Thoracic aorta (tissue), 2 donors: ENCODE measurements around the gene NCOA6. TPM values are rescaled to one million over a fixed set of nuclear protein-coding genes. Genes with fewer than 3 reads are reported as not detected.

Source experiments
- ATAC-seq: fragments of 150-250 bp; one replicate; pipeline ENCODE4 v1.8.0; 2017; ENCODE audit warnings: low read depth; ENCODE audit not compliant: insufficient number of reproducible peaks, low FRiP score
- DNase-seq: peaks from one replicate; pipeline ENCODE4 v3.0.0-alpha.2; 2020; ENCODE audit warnings: low spot score
- H3K27ac ChIP-seq, 2 donors: fragments of 200-600 bp; sonication (generic); 1 replicate in 1 of 2; 2 replicates in 1 of 2; pipeline ENCODE4 v1.5.1; 2016; ENCODE audit warnings: mild to moderate bottlenecking in 2 of 2, moderate library complexity in 2 of 2
- H3K27me3 ChIP-seq: fragments of 200-600 bp; sonication (generic); replicated peaks from 2 replicates; pipeline ENCODE4 v1.6.0; 2016; ENCODE audit warnings: mild to moderate bottlenecking; ENCODE audit not compliant: insufficient read depth
- H3K36me3 ChIP-seq: fragments of 200-600 bp; sonication (generic); one replicate; pipeline ENCODE4 v1.5.1; 2016
- H3K4me1 ChIP-seq, 2 donors: fragments of 200-600 bp; sonication (generic); 1 replicate in 1 of 2; 2 replicates in 1 of 2; pipeline versions ENCODE4 v1.5.1 to v1.6.0; 2016; ENCODE audit warnings: low read depth in 2 of 2, mild to moderate bottlenecking in 1 of 2; ENCODE audit not compliant: control insufficient read depth in 1 of 2
- H3K4me3 ChIP-seq: fragments of 200-600 bp; sonication (generic); 2 replicates; pipeline ENCODE4 v1.5.1; 2016; ENCODE audit warnings: mild to moderate bottlenecking
- H3K9me3 ChIP-seq: fragments of 200-600 bp; sonication (generic); 2 replicates; pipeline ENCODE4 v1.5.1; 2016
- total RNA-seq, 2 donors: library from RNA; depleted of rRNA; stranded (reverse); fragments of >200 nt; gene quantifications; one replicate each; pipeline versions ENCODE4 v1.1.0 to v1.2.3, GENCODE V29; 2016
- TF ChIP-seq, protein P1 (sequence below): fragments of 200-600 bp; sonication (generic); IDR thresholded peaks from one replicate; pipeline ENCODE4 v1.5.1; 2019; ENCODE audit warnings: antibody characterized with exemption

Gene NCOA6
- total RNA-seq, 2 donors from 2014 or later: 14.8 to 21.4 TPM

DNA sequence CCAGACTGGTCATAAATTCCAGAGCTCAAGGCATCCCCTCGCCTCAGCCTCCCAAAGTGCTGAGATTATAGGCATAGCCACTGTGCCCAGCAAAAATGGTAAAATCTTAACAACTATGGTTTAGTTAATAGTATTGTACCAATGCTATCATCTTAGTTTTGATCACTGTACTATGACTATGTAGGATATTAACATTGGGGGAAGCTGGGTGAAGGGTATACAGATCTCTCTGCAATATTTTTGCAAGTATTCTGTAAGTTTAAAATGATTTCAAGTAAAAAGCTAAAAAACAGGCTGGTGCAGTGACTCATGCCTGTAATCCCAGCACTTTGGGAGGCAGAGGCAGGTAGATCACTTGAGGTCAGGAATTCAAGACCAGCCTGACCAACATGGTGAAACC is 156.4 kb downstream of the NCOA6 start:
- H3K9me3 ChIP-seq: no peaks in the 10 kb centered on the region
- no peaks in the 10 kb centered on the region for H3K27me3 ChIP-seq
- no peak overlapping the region for H3K4me3 ChIP-seq
- H3K27ac ChIP-seq: no peak overlapping the region
- H3K36me3 ChIP-seq: no peaks in the 10 kb centered on the region
- DNase-seq: no peak
- H3K4me1 ChIP-seq: no peaks in the 10 kb centered on the region
- no peak for ATAC-seq
- TF ChIP-seq, protein P1, sequence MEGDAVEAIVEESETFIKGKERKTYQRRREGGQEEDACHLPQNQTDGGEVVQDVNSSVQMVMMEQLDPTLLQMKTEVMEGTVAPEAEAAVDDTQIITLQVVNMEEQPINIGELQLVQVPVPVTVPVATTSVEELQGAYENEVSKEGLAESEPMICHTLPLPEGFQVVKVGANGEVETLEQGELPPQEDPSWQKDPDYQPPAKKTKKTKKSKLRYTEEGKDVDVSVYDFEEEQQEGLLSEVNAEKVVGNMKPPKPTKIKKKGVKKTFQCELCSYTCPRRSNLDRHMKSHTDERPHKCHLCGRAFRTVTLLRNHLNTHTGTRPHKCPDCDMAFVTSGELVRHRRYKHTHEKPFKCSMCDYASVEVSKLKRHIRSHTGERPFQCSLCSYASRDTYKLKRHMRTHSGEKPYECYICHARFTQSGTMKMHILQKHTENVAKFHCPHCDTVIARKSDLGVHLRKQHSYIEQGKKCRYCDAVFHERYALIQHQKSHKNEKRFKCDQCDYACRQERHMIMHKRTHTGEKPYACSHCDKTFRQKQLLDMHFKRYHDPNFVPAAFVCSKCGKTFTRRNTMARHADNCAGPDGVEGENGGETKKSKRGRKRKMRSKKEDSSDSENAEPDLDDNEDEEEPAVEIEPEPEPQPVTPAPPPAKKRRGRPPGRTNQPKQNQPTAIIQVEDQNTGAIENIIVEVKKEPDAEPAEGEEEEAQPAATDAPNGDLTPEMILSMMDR: no peak

Other genes with a start within 250 kb of the NCOA6 start
- 10 to 100 TPM; 10.2 to 10.4 TPM for gene PIGU, start 148.6 kb downstream of the NCOA6 start, total RNA-seq
- gene TP53INP2, start 121.3 kb downstream of the NCOA6 start, total RNA-seq: 10 to 100 TPM; 14.4 to 27.7 TPM
- gene GGT7, start 47.2 kb upstream of the NCOA6 start, total RNA-seq: 10 to 100 TPM; 22.2 to 41.4 TPM
- 10 to 100 TPM; 65.9 to 95.4 TPM for gene ACSS2, start 51.0 kb upstream of the NCOA6 start, total RNA-seq
- 10 to 100 TPM; 36.5 to 40.5 TPM for gene GSS, start 130.2 kb upstream of the NCOA6 start, total RNA-seq
- gene MYH7B, start 130.2 kb upstream of the NCOA6 start, total RNA-seq: under 1 TPM; 0.14 to 0.27 TPM